ENCODE data around the gene ERC1.

- TF ChIP-seq CTCF (IDR thresholded peaks at IDR 0.05; ENCODE audit: insufficient read depth, low read length), result no peak
- no peak for TF ChIP-seq POLR2AphosphoS5 (IDR thresholded peaks at IDR 0.05; ENCODE audit: low read depth)
- TF ChIP-seq GABPA (IDR thresholded peaks at IDR 0.05; ENCODE audit: low read depth), result no peak
- TF ChIP-seq, protein P1, sequence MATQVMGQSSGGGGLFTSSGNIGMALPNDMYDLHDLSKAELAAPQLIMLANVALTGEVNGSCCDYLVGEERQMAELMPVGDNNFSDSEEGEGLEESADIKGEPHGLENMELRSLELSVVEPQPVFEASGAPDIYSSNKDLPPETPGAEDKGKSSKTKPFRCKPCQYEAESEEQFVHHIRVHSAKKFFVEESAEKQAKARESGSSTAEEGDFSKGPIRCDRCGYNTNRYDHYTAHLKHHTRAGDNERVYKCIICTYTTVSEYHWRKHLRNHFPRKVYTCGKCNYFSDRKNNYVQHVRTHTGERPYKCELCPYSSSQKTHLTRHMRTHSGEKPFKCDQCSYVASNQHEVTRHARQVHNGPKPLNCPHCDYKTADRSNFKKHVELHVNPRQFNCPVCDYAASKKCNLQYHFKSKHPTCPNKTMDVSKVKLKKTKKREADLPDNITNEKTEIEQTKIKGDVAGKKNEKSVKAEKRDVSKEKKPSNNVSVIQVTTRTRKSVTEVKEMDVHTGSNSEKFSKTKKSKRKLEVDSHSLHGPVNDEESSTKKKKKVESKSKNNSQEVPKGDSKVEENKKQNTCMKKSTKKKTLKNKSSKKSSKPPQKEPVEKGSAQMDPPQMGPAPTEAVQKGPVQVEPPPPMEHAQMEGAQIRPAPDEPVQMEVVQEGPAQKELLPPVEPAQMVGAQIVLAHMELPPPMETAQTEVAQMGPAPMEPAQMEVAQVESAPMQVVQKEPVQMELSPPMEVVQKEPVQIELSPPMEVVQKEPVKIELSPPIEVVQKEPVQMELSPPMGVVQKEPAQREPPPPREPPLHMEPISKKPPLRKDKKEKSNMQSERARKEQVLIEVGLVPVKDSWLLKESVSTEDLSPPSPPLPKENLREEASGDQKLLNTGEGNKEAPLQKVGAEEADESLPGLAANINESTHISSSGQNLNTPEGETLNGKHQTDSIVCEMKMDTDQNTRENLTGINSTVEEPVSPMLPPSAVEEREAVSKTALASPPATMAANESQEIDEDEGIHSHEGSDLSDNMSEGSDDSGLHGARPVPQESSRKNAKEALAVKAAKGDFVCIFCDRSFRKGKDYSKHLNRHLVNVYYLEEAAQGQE (IDR thresholded peaks at IDR 0.05; ENCODE audit: insufficient replicate concordance, low read depth), result no peak
- no peak for TF ChIP-seq SPI1 (IDR thresholded peaks at IDR 0.05; ENCODE audit: borderline replicate concordance, low read depth)
These were observed 2.4 kb upstream of the ERC1 start for GRCh38 chr12:988646-989045.
